Erythroblast (primary cell): ENCODE data around the gene GRIP2.

Experiments
- DNase-seq, 2 experiments: peaks; one replicate each; lab custom pipeline; 2025; lab: John Stamatoyannopoulos, UW
- GATA1 ChIP-seq: IDR thresholded peaks from 2 replicates; pipeline ENCODE4 v1.6.1; 2011; ENCODE audit warnings: low read depth, mild to moderate bottlenecking, control low read depth, low read length, moderate library complexity
- POLR2A ChIP-seq: IDR thresholded peaks from 2 replicates; pipeline ENCODE4 v1.6.1; 2011; ENCODE audit warnings: mild to moderate bottlenecking, low read length

Gene GRIP2

GRCh38 chr3:14507305-14507741 lies 32.8 kb downstream of the GRIP2 start:
- TF ChIP-seq POLR2A (no peak), GATA1 (no peak)
- DNase-seq = no peak

- DNase-seq = no peak
- TF ChIP-seq POLR2A = no peak
- no peak for TF ChIP-seq GATA1
These were observed 33.4 kb downstream of the GRIP2 start for GRCh38 chr3:14506626-14507304.

- TF ChIP-seq POLR2A = no peak
- no peak for TF ChIP-seq GATA1
These were observed 34.2 kb downstream of the GRIP2 start for GRCh38 chr3:14505803-14506500.

GRCh38 chr3:14505001-14505802 lies 34.9 kb downstream of the GRIP2 start:
- TF ChIP-seq GATA1 (no peak), POLR2A (no peak)
- no peak for DNase-seq

More at GRCh38 chr3:14505803-14506500, 34.2 kb downstream of the GRIP2 start:
- DNase-seq = no peak

- no peak for DNase-seq
- TF ChIP-seq POLR2A (no peak), GATA1 (no peak)
These were observed 36.5 kb downstream of the GRIP2 start for GRCh38 chr3:14503706-14504065.

GRCh38 chr3:14503033-14503705 lies 37.0 kb downstream of the GRIP2 start:
- no peak for DNase-seq
- TF ChIP-seq GATA1 (no peak), POLR2A (no peak)

- no peak for TF ChIP-seq POLR2A
- no peak for TF ChIP-seq GATA1
- no peak for DNase-seq
These were observed 37.7 kb downstream of the GRIP2 start for GRCh38 chr3:14502472-14502871.

GRCh38 chr3:14497321-14497720 lies 42.8 kb downstream of the GRIP2 start:
- DNase-seq = no peak
- TF ChIP-seq POLR2A = no peak
- TF ChIP-seq GATA1 = no peak

- TF ChIP-seq POLR2A (no peak), GATA1 (no peak)
- no peak for DNase-seq
These were observed 43.8 kb downstream of the GRIP2 start for GRCh38 chr3:14496351-14496750.

GRCh38 chr3:14494973-14495300 lies 45.2 kb downstream of the GRIP2 start:
- DNase-seq = no peak

GRCh38 chr3:14494279-14494972 lies 45.7 kb downstream of the GRIP2 start:
- DNase-seq = no peak
- no peak for TF ChIP-seq POLR2A
- TF ChIP-seq GATA1 = no peak

More at GRCh38 chr3:14494973-14495300, 45.2 kb downstream of the GRIP2 start:
- TF ChIP-seq POLR2A = no peak
- no peak for TF ChIP-seq GATA1

GRCh38 chr3:14492948-14493881 lies 46.9 kb downstream of the GRIP2 start:
- no peak for TF ChIP-seq GATA1
- no peak for TF ChIP-seq POLR2A
- DNase-seq = no peak
